SW480 (cell line): Measurements from ENCODE around the gene ANKRD12.
"Not testable (repeated sequence)": the region's sequence is repeated elsewhere in the genome, so short reads cannot be mapped to it uniquely, and the experiment has no call there.

Source experiments
- DNase-seq: peaks from one replicate; pipeline ENCODE4 v3.0.0-alpha.2; 2016; ENCODE audit warnings: low spot score

ANKRD12 gene

DNA sequence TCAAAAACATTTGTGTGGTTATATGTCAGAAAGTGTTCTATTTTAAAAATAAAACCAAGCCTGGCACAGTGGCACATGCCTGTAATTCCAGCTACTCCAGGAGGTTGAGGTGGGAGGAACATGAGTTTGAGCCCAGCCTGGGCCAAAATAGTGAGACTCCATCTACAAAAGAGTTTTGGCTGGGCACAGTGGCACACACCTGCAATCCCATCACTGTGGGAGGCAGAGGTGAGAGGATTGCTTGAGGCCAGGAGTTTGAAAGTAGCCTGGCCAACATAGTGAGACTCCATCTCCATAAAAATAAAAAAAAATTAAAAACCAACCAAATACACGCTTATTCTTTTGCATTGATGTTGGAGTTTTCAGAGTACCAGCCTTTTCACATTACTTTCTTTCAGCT is 9.6 kb downstream of the ANKRD12 start:
- DNase-seq, result no peak

DNA sequence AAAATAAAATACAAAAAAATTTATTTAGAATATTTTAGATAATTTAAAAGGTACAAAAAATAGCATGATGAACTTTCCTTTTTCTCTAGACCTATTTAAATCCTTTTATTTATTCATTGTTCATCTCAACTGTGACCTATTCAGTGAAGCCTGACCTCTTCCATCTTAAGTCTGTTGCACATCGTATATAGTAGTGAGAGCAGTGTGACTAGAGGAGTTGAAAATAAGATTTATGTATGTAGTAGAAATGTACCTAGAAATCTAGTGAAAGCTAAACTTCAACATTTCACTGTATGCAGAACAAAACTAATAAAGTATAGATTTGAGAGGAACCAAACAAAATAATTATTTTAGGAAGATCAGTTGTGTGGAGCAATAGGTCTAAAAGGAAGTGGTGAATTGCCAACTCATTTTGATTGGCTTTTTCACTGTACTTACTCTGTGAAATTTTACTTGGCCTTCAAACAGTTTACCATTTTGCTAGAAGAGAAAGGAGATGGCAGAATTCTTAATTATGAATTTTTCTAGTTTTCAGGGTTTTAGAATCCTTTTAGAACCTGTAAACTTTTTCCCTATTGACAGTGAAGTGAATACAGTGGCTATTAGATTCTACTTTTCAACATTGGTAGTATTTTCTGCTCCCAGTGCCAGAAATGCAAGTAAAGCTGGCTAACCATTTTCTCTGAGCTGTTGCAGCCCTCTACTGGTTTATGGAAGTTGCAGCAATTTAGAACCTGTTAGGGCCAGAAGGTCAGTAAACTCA is 11.0 kb downstream of the ANKRD12 start:
- DNase-seq, result peak; percentile 70

DNA sequence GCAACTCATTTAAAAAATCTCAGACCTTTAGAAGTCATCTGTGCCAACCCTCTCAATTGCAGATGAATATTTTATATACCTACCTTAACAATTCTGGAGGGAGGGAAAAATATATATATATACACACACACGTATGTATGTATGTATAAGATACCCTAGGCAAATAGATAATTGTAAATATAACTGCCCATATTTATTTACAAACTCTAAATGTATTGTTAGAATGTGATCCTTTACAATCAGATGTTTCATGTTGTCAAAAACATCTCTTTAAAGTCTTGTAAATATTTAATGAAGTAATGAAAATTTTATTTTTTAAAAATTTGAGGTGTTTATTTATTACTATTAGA is 11.6 kb downstream of the ANKRD12 start:
- DNase-seq, result no peak

DNA sequence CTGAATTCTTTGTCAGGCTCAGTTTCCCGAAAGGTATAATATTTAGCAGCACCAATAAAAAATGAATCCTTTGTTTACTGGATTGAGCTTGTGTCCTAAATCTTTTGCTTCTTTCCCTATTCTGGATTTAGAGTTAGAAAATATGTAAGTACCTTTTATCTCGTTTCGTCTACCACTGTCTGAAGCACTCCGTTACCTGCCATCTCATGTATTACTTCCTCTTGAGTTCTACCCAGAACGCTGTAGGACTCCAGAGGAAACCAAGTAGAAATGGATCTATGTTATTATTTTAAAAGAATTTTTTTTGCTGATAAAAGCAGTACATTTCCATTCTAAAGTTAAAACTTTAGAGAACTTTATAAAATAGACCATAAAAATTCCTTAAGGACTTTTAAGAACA is 13.5 kb downstream of the ANKRD12 start:
- DNase-seq, result no peak

DNA sequence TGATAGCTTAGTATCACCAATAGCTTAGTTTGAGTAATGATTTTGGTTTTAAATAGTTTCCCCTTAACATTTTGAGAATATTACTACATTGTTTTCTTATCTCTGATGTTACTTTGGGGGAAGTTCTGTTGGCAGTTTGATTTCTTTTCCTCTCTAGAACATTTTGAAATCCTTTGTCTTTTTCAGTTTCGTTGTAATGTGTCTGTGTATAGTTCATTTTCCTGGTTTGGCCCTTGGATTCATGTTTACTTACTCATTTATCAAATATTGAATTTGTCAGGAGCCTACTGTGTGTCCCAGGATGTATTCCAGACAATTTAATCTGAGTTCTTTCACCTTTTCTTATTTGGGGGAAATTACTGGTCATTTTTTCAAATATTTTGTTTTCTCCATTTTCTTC is 16.7 kb downstream of the ANKRD12 start:
- DNase-seq, result no peak

DNA sequence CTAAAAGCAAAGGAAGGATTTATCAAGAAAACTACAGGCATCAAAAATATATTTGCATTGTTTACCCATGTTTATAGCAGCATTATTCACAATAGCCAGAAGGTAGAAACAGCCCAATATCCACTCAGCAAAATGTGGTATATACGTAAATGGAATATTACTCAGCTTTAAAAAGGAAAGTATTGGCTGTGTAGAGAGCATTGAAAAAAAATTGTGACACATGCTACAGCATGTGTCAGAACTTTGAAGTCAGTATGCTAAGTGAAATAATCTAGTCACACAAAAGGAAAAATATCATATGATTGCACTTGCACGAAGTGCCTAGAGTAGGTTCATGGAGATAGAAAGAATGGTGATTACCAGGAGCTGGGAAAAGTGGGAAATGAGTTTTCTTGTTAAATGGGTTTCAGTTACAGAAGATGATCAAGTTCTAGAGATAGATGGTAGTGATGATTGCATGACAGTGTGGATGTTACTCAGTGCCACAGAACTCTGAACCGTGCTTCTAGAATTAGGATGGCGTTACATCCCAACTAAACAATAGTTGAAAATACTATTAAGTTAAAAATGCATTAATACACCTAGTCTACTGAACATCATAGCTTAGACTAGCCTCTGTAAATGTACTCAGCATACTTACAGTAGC is 20.1 kb downstream of the ANKRD12 start:
- DNase-seq, result no peak

DNA sequence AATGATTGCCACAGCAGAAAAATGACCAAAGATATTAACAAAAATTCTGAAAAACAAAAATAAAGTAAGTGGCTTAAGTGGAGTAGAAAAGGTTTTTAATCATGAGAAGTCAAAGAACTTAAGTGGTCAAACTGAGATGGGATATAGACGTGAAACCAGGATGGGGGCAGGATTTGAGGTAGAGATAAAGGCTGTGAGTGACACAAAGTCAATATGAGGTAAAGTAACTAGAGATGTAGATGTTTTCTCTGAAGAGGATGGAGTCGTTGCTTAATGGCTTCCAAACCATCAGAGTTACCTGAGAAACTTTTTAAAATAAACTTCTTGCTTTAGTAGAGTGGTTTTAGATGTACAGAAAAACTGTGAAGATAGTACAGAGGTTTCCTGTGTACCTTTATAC is 21.2 kb downstream of the ANKRD12 start:
- no peak for DNase-seq

DNA sequence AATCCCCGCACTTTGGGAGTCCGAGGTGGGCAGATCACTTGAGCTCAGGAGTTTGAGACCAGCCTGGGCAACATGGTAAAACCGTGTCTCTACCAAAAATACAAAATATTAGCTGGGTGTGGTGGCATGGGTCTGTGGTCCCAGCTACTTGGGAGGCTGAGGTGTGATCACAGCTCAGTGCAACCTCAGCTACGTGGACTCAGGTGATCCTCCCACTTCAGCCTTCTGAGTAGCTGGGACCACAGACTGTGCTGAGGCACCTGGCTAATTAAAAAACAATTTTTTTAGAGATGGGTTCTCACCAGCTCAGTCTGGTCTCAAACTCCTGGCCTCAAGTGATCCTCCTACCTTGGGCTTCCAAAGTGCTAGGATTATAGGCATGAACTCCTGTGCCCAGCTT is 23.4 kb downstream of the ANKRD12 start:
- no peak for DNase-seq

DNA sequence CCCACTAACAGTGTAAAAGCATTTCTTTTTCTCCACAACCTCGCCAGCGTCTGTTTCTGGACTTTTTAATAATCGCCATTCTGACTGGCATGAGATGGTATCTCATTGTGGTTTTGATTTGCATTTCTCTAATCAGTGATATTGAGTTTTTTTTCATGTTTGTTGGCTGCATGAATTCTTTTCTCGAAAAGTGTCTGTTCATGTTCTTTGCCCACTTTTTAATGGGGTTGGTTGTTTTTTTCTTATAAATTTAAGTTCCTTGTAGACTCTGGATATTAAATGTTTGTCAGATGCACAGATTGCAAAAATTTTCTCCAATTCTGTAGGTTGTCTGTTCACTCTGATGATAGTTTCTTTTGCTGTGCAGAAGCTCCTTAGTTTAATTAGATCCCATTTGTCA is 26.1 kb downstream of the ANKRD12 start:
- not testable (repeated sequence) for DNase-seq

DNA sequence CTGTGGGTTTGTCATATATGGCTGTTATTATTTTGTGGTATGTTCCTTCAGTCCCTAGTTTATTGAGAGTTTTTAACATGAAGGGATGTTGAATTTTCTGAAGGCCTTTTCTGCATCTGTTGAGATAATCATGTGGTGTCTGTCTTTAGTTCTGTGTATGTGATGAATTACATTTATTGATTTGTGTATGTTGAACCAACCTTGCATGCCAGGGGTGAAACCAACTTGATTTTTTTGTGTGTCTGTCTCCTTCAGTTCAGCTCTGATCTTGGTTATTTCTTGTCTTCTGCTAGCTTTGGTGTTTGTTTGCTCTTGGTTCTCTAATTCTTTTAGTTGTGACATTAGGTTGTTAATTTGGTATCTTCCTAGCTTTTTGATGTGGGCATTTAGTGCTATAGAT is 27.6 kb downstream of the ANKRD12 start:
- DNase-seq, result not testable (repeated sequence)

DNA sequence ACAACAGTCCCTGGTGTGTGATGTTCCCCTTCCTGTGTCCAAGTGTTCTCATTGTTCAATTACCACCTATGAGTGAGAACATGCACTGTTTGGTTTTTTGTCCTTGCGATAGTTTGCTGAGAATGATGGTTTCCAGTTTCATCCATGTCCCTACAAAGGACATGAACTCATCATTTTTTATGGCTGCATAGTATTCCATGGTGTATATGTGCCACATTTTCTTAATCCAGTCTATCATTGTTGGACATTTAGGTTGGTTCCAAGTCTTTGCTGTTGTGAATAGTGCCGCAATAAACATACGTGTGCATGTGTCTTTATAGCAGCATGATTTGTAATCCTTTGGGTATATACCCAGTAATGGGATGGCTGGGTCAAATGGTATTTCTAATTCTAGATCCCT is 29.3 kb downstream of the ANKRD12 start:
- not testable (repeated sequence) for DNase-seq

DNA sequence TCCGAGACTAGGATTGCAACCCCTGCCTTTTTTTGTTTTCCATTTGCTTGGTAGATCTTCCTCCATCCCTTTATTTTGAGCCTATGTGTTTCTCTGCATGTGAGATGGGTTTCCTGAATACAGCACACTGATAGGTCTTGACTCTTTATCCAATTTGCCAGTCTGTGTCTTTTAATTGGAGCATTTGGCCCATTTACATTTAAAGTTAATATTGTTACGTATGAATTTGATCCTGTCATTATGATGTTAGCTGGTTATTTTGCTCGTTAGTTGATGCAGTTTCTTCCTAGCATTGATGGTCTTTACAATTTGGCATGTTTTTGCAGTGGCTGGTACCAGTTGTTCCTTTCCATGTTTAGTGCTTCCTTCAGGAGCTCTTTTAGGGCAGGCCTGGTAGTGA is 32.9 kb downstream of the ANKRD12 start:
- DNase-seq, result not testable (repeated sequence)

DNA sequence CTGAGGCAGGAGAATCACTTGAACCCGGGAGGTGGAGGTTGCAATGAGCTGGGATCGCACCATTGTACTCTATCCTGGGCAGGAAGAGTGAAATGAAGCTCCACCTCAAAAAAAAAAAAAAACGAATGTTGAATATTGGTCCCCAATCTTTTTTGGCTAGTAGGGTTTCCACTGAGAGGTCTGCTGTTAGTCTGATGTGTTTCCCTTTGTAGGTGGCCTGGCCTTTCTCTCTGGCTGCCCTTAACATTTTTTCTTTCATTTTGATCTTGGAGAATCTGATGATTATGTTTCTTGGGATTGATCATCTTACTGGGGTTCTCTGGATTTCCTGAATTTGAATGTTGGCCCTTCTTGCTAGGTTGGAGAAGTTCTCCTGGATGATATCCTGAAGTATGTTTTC is 35.3 kb downstream of the ANKRD12 start:
- DNase-seq, result not testable (repeated sequence)

DNA sequence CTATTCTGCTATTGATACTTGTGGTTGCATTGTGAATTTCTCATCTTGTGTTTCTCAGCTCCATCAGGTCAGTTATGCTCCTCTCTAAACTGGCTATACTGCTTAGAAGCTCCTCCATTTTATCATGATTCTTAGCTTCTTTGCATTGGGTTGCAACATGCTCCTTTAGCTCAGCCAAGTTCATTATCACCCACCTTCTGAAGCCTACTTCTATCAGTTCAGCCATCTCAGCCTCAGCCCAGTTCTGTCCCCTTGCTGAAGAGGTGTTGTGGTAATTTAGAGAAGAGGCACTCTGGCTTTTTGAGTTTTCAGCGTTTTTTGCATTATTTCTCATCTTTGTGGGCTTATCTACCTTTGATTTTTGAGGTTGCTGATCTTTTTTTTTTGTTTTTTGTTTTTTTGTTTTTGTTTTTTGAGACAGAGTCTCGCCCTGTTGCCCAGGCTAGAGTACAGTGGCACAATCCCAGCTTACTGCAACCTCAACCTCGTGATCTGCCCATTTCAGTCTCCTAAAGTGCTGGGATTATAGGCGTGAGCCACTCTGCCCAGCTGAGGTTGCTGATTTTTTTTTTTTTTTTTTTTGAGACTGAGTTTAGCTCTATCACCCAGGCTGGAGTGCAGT is 36.0 kb downstream of the ANKRD12 start:
- DNase-seq, result no peak

DNA sequence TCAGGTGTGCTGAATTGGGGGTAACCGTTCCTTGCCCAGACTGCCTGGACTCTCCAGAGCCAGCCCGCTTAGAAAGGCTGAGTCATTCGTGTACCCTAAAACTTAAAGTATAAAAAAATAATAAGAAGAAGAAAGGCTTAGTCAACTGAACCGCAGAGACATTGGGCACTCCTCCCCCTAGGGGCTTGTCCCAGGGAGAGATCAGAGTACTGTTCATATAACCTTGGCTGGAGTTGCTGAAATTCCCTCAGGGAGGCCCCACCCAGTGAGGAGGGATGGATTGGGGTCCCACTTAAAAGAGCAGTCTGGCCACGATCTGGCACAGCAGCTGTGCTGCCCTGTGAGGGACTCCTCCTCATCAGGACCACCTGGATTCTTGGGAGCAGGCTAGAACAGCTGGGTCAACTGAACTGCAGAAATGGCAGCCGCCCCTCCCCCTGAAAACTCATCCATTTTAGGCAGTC is 37.2 kb downstream of the ANKRD12 start:
- DNase-seq, result no peak

DNA sequence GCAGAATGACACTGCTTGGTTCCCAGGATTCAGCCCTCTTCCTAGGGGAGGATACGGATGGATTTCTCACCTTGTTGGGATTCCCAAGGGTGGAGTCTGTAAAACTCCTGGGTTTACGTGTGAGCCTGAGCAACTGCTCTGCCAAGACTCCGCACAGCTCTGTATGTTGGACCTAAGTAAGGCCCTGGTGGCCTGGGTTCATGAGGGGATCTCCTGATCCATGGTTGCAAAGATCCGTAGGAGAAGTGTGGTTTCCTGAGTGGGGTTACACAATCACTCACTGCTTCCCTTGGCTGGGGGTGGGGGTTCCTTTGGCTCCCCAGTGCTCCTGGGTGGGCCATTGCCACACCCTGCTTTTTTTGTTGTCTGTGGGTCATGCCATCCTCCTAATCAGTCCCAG is 37.7 kb downstream of the ANKRD12 start:
- no peak for DNase-seq

DNA sequence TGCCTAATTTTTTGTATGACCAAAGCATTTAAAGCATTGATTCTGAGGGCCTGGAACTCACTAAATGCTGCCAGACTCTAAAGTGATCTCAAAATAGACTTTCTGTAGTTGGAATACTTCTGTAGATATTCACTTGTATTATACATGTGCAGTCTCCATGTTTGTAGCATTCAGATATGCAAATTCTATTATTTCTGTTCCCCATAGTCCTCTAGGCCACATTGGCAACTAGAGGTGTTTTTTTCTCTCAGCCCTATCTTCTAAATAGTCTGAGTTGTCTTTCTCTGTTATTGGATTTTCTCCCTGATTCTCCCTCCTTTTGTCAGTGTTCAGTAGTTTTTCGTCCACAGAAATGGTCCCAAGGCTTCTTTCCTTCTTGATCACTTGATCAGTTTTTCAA is 38.5 kb downstream of the ANKRD12 start:
- no peak for DNase-seq

DNA sequence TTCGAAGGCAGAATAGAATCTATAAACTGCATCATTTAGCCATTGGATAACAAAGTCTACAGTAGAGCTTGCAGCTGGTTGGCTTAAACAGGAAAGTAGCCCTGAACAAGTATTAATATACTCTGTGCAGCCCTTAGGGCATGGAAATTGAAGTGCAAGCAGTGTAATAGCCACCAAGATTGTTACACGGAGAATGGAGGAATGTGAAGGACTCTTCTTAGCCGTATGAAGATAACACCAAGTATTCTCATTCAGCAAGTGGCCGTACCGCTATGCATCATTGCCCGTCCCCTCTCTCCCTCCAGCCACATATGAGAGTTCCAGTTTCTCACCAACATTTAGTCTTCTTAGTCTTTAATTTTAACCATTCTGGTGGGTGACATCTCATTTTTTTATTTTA is 40.5 kb downstream of the ANKRD12 start:
- DNase-seq, result no peak

DNA sequence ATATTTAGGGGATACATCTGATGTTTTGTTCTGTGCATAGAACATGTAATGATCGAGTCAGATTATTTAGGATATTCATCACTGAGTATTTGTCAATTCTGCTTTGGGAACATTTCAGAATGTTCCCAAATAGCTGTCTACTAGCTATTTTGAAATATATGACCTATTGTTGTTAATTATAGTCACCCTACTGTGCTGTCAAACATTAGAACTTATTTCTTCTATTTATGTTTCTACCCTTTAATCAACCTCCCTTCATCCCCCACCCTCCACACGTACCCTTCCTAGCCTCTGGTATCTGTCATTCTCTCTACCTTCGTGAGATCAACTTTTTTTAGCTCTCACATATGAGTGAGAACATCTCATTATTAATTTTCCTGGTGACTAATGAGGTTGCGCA is 40.9 kb downstream of the ANKRD12 start:
- DNase-seq, result no peak

DNA sequence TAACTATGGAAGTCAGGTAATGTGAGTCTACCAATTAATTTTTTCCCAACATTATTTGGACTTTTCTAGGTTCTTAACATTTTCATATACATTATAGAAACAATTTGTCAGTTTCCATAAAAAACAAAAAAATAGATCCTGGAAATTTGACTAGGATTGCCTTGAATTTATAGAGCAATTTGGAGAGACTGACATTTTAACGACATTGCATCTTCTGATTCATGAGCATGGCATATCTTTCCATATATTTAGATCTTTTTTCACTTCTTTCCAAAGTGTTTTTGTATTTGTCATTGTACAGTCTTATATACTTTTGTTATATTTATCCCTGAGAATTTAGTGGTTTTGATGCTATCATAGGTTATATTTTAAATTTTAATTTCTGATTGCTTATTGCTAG is 42.0 kb downstream of the ANKRD12 start:
- DNase-seq, result no peak

DNA sequence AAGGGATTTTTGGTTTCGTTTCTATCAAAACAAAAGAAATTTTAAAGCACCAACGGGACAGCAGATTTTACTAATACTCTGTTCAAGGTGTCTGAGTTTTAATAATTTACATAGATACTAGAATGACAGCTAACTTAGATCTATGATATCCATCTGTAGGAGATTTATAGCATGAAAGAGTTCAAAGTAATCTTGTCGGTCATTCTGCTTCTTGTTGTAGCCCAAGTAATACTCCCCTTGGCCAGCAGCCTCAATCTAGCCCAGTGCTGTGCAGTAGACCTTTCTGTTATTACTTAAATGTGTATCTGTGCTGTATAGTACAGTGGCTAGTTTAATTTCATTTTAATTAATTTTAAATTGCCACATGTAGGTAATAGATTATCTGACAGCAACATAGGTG is 44.7 kb downstream of the ANKRD12 start:
- no peak for DNase-seq

DNA sequence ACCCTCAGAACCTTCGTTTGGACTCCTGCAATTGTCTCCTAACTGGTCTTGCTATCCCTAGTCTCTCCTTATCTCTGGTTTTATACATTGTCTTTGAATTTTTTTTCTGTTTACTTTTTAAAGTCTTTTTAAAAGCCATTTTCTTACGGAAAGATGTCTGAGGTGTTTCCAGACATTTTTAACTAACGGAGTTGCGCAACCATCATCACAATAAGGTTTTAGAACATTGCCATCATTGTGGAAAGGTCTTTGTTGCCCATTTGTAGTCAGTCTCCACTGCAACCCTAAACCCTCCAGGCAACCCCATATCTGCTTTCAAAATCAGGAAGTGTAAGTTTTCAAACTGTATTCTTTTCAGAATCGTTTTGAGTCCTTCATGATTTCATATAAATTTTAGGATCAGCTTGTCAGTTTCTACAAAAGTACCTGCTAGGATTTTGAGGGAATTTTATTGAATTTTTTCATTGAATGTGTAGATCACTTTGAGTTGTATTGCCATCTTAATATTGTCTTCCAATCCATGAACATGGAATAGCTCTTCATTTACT is 46.3 kb downstream of the ANKRD12 start:
- no peak for DNase-seq

DNA sequence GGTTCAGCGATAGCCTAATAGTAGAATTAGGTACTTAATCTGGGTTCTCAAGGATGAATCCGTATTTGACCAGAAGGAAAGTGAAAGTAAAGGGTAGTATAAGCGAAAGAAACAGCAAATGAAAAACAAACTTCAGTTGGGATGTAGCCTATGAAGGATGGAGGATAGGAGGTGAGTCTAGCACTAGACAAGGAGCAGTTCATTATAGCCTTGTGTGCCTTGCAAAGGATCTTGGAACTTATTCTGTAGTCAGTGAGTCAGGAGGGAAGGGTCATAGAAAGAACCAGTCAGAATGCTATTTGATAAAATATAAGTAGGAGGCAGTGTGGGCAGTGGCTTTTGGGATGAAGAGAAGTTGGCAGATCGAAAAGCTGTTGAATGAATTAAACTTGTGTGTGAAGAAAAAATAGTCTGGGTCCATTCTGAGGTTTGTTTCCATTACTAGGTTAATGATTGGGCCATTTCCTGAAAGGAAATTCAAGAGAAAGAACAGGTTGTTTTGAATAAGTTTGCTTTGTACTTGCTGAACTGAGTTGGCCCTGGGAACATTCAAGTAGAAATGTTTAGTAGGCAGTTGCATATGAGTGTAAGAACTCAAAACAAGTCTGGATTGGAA is 48.5 kb downstream of the ANKRD12 start:
- no peak for DNase-seq
